ENCODE data around the gene S100Z.
"Not testable (repeated sequence)": the region's sequence is repeated elsewhere in the genome, so short reads cannot be mapped to it uniquely, and the experiment has no call there.

The S100Z gene

DNA sequence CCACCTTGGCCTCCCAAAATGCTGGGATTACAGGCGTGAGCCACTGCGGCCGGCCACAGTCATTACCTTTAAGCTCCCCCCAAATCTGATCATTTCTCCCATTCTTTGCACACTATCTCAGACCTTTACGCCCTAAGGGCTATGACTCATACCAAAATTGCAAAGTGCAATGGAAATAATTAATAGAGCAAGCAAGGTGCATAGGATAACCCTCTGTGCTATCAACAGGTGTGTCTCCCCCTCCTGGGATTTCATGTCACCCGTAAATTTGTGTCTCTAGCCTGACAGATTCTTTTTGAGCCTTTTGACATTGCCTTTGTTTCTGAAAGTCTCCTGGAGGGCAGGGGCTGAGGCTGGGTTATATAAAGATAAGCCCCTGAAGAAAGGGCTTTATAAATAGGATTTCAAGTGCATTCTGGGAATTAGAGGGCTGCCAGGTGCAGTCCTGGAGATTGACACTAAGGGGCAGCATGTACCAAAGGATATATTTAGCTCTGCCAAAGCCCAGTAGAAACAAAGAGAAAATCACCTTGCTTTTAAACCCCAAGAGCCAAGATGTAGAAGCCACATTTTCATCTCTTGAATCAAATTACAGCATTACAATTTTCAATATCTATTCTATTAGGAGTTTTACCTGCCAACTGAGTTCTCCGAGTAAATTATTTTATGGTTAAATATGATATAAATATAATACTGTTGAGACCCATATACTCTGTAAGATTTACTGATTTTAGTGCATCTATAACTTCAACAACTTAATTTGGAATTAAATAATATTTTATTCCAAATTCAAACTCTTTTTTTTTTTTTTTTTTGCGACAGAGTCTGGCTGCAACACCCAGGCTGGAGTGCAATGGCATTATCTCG lies 18.2 kb downstream of the S100Z start:
- in situ Hi-C loops (cut with MboI; ENCODE audit: low sequenced_read_pairs): no loop called here

DNA sequence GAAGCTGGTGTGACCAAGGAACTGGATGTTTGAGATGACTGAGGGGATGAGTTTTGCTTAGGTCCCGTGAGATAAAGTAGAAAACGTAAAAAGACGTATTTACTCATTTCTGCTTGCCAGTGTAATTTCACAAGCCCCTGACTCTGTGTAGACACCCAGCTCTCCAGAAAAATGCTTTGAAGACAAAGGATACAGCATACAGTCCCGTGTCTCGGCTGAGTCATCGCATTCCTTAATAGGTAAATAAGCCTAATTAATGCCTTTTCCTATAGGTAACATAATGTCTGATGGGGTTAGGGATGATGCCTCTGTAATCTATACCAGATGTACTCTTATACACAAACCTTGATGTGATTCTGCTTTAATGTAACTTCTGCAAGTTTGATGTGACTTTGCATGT lies 20.2 kb downstream of the S100Z start:
- in situ Hi-C loops (cut with MboI; ENCODE audit: low sequenced_read_pairs): no loop called here

DNA sequence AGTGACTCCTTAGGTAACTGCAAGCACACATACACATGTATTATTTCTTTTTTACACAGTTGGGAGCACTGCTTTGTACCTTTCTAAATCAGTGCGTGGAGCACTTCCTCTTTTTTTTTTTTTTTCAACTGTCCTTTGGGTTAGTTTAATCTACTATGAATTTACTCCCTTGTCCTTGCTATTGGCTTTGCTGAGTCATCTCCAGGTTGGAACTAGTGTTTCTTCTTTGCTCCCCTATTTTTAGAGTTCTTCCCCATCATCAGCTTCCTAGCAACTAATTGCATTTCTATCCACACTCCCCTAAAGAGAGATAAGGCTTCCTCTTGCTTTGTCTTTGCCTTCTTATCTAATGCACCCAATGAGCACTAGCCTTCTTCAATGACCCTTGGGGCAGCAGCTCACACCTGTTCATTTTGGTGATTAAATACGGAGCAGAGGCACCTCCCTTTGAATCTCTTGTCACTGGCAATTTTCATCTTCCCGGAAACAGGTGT lies 24.3 kb downstream of the S100Z start:
- in situ Hi-C loops (cut with MboI; ENCODE audit: low sequenced_read_pairs): no loop called here

DNA sequence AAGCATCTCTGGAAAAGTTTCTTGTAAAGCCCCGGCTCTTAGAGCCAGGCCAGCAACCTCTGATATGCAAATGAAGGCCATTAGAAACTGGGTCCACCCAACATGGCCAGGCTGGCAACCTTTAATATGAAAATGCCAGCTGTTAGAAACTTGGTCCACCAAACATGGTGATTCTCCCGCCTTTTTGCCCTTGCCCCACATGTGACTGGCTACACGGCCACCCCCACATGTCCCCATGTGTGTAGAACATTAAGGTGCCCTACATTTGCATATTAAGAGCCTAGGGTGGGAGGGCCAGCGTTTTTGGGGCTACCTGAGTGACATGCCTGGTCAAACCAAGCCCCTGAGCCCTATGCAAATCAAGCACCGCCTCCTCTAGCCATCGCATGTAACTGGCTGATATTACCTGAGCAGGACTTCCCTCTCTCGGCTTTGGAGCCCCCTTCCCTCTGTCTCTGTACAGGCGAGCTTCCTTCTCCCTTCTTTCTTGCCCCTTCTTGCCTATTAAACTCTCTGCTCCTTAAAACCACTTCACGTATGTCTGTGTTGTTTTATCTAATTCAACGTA lies 39.0 kb downstream of the S100Z start:
- in situ Hi-C loops (cut with MboI; ENCODE audit: low sequenced_read_pairs): no loop called here

DNA sequence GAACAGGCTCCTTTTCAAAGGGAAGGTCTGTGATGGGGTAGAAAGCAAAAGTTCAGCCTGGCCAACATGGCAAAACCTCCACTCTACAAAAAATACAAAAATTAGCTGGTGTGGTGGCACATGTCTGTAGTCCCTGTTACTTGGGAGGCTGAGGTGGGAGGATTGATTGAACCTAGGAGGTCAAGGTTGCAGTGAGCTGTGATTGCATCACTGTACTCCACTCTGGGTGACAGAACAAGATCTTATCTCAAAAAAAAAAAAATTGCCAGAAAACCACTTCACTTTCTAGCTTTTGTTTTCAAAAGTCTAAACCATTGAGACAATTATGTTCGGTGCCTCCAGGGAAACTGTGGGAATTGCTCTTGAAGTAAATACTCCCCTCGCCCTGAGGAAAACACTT lies 43.5 kb downstream of the S100Z start:
- in situ Hi-C loops (cut with MboI; ENCODE audit: low sequenced_read_pairs): no loop called here

DNA sequence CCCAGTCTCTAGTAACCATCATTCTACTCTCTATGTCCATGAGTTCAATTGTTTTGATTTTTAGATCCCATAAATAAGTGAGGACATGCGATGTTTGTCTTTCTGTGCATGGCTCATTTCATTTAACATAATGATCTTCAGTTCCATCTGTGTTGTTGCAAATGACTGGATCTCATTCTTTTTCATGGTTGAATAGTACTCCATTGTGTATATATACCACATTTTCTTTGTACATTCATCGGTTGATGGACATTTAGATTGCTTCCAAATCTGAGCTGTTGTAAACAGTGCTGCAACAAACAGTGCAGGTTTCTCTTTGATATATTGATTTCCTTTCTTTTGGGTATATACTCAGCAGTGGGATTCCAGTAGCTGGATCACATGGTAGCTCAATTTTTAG lies 46.4 kb downstream of the S100Z start:
- in situ Hi-C loops (cut with MboI; ENCODE audit: low sequenced_read_pairs): no loop called here

DNA sequence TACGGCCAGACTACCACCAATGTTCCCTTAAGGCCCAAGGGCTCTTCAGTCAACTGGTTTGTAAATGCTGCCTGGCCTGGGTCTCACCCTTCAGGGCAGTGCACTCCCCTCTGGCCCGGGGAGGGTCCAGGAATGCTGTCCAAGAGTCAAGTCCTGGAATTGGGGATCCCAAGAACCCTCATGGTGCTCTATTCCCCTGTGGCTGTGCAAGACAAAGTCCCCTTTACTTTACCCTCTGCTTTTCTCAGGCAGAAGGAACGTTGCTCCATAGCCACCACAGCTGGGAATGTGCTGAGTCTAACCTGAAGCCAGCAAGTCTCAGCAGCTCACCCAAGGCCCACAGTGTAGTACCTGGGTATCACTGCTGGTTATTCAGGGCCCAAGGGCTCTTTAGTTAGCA lies 51.7 kb downstream of the S100Z start:
- in situ Hi-C loops (cut with MboI; ENCODE audit: low sequenced_read_pairs): no loop called here

DNA sequence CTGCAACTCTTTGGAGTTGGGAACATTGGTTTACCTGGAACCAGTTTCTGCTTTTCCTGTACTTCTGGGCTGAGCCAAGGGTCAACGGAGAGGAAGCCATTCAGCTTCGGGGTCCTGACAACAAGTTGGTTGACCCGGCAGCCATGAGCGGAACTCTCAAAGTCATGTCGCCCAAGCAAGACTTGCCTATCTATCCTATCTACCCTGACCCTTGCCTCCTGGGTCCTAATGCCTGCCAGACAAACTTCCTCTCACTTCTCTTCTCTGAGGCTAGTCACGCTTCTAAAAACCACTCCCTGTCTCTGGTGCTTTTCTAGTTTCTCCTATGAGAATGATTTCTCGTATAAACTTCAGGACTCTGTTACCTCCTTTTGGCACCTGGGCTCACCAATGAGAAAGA lies 58.4 kb downstream of the S100Z start:
- in situ Hi-C loops (cut with MboI; ENCODE audit: low sequenced_read_pairs): no loop called here

DNA sequence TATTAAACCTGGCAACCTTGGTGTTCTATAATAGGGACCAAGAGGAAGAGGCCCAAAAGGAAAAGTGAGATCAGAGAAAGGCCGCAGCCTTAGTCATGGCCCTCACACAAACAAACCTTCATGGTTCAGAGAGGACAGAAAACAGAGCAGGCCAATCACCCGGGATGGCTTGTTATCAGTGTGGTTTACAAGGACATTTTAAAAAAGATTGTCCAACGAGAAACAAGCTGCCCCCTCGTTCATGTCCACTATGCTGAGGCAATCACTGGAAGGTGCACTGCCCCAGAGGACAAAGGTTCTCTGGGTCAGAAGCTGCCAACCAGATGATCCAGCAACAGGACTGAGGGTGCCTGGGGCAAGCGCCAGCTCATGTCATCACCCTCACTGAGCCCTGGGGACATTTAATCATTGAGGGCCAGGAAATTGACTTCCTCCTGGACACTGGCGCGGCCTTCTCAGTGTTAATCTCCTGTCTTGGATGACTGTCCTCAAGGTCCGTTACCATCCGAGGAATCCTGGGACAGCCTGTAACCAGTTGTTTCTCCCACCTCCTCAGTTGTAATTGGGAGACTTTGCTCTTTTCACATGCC lies 60.6 kb downstream of the S100Z start:
- in situ Hi-C loops (cut with MboI; ENCODE audit: low sequenced_read_pairs): not testable (repeated sequence)

DNA sequence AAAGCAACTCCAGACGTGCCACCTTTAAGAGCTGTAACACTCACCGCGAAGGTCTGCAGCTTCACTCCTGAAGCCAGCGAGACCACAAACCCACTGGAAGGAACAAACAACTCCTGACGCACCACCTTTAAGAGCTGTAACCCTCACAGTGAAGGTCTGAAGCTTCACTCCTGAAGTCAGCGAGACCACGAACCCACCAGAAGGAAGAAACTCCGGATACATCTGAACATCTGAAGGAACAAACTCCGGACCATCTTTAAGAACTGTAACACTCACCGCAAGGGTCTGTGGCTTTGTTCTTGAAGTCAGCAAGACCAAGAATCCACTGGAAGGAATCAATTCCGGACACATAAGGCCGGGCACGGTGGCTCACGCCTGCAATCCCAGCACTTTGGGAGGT lies 64.9 kb downstream of the S100Z start:
- in situ Hi-C loops (cut with MboI; ENCODE audit: low sequenced_read_pairs): not testable (repeated sequence)

DNA sequence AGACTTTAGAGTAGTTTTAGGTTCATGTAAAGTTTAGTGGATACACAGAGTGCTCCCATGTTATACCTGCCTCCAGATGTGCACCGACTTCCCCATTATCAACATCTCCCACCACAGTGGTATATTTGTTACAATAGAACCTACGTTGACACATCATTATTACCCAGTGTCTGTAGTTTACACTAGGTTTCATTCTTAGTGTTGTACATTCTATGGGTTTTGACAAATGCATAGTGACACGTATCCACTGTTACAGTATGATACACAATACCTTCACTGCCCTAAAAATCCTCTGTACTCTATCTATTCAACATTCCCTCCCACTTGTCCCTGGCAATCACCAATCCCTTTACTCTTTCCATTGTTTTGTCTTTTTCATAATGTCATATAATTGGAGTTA lies 68.7 kb downstream of the S100Z start:
- in situ Hi-C loops (cut with MboI; ENCODE audit: low sequenced_read_pairs): no loop called here

DNA sequence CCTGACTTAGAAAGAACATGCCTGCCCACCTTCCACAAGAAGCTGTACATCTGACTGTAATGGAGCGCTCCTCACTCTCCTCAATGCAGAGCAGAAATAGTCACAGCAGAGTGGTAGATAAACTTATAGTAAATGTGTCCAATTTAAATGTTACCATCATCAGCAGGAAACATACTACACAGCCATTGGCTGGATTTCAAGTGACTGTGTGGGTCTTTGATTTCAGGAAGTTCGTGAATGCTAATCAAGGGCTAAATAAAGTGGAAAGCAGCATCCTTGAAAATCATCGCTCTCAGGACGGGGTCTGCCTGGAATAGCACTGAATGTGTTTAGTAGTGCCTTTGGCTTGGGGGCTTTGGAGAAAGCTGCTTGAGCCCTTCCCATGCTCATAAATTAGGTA lies 70.7 kb downstream of the S100Z start:
- in situ Hi-C loops (cut with MboI; ENCODE audit: low sequenced_read_pairs): no loop called here

DNA sequence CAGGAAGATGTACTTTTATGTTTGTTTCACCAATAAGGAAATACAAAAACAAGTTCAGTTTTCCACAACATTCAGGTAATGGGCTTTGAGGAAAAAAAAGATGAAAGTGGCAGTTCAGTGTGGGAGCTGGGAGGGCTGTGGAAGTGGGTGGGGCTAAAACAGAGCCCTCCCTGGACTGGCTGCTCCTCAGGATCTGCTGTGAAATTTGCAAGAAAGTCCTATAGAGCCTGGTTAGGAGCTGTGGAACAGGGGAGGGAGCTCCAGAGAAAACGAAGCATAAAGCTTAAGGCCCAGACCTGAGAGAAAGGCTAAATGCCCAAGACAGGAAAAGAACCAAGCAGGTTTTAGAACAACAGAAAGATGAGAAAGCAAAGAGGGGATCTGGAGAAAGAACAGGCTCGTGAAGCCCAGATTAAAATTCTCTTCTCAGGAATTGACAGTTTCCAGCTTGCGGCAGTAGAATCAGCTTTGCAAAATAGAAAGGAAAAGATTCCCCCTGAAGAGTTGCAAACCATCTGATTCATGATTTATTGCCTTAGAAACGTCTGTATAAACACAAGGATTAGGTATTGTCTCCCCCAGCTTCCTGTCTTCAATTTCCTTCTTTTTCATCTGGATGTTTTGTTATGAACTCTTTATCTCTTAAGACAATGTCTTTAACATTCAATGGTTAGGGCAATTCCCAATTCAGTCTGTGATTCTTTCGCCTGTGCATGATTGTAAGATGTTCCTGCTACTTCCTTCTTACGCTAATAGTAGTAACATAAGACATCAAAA lies 76.7 kb downstream of the S100Z start:
- in situ Hi-C loops (cut with MboI; ENCODE audit: low sequenced_read_pairs): no loop called here

DNA sequence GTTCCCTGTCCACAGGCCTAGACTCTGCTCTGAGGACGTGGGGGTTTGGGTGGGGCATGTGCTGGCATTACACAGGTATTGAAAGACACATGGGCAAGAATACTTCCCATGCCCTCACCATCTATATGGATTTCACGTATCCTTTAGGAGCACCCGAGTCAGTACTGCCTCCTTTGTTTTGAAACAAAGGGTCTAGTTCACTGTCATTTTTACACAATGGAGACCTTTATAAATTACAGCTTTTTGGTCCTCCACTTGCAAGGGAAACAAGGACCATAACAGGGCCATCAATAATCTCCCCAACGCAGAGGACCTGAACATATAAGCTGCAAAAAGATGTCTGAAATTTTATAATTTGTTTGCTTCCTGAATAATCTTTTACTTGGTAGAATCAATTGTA lies 78.1 kb downstream of the S100Z start:
- in situ Hi-C loops (cut with MboI; ENCODE audit: low sequenced_read_pairs): no loop called here

DNA sequence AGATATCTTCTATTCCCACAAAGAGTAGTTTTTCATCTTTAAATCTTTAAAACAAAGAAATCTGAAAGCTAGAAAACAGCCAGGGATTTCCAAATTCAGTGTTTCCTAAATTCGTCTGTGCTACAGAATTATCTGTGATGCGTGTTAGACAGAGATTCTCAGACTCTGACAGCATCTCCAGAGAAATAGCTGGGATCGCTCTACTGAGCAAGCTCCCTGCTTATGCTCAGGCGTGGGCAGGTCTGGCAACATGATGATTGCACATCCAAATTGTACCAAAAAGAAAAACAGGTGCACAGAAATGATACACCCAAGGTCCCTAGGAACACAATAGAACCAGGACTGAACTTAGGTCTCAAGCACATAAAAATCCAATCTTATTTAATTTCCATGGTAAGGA lies 80.3 kb downstream of the S100Z start:
- in situ Hi-C loops (cut with MboI; ENCODE audit: low sequenced_read_pairs): no loop called here

DNA sequence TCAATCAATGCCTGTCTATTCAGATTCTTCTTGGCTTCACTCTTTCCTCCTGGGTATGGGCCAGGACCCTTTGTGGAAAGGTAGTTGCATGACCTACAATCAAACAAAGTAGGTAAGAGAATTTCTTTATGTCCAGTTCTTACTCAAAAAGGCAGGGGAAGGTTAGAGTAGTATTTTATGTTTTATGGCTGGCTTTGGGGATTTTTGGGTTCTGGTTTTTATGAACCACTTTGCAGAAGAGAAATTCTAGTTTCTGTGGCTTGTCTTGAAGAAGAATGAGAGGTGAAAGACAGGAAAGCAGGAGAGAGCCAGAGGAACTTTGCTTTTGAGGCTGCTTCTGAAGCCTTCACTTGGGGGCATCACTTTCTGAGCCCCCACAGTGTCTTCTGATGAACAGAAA lies 88.4 kb downstream of the S100Z start:
- in situ Hi-C loops (cut with MboI; ENCODE audit: low sequenced_read_pairs): no loop called here

DNA sequence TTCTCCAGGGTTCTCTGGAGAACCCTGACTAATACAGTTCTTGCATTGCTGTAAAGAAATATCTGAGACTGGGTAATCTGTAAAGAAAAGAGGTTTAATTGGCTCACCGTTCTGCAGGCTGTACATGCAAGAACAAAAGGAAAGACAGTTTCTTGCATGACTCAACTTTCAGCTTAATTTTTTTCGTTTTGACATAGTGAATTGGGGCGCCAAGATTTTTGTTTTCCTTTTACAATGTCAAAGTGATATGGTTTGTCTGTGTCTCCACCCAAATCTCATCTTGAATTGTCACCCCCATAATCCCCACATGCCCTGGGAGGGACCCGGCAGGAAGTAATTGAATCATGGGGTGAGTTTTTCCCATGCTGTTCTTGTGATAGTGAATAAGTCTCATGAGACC lies 91.2 kb downstream of the S100Z start:
- in situ Hi-C loops (cut with MboI; ENCODE audit: low sequenced_read_pairs): no loop called here

DNA sequence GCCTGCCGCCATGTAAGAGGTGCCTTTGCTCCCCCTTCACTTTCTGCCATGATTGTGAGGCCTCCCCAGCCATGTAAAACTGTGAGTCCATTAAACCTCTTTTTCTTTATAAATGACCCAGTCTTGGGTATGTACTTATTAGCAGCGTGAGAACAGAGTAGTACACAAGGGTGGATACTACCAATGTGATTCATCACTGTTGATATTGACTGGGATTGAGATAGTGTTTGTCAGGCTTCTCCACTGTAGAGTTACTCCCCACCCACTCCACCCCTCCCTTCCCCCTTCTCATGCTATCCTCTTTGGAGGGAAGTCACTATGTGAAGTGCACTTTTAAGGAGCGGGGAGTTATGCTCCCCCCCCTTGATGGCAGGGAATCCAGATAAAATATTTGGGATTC lies 91.6 kb downstream of the S100Z start:
- in situ Hi-C loops (cut with MboI; ENCODE audit: low sequenced_read_pairs): no loop called here

DNA sequence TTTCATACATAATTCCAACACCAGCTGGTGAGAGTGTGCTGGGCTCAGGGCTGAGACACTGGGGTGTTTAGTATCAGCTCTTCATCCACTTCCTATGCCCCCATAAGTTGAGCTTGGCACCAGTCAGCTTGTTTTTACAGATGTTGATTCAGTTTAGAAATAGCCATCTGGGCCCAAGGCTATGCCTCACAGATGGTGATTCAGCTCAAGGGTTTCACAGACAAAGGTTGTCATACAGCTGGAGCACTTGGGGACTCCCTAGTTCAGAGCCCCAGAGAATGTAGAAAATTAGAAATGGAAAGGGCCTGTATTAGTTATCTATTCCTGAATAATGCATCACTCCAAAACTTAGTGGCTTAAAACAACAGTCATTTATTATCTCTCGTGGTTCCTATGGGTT lies 92.8 kb downstream of the S100Z start:
- in situ Hi-C loops (cut with MboI; ENCODE audit: low sequenced_read_pairs): no loop called here

DNA sequence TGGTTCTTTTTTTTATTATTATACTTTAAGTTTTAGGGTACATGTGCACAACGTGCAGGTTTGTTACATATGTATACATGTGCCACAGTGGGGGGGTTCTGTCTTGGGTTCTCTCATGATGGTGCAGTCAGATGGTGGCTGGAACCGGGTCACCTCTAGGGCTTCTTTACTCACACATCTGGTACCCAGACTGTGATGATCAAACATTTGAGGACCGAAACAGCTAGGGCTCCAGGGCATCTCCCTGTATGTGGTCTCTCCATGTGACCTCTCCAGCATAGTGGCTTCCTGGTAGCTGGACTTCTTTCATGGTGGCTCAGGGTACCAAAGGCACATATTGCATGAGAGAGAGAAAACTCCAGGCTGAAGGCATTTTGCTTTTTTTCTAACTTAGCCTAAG lies 93.2 kb downstream of the S100Z start:
- in situ Hi-C loops (cut with MboI; ENCODE audit: low sequenced_read_pairs): no loop called here

DNA sequence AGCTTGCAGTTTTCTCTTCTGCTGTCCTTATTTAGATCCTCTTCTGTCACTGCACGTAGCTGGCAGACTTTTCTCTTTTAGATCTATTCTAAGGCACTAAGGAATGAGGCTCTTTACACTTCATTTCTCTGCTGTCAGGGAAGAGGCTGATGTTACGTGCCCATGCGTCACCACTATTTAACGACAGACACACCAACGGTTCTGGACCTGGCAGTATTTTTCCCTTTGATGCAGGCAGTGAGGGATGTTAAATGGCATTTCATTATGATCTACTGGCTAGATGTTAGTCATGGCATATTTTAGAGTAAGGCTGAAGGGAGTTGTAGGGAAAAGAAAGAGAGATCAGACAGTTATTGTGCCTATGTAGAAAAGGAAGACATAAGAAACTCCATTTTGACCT lies 94.8 kb downstream of the S100Z start:
- in situ Hi-C loops (cut with MboI; ENCODE audit: low sequenced_read_pairs): no loop called here
